HepG2 (cell line): Measurements from ENCODE around the gene ERVH48-1. TPM values are rescaled to one million over a fixed set of nuclear protein-coding genes. Genes with fewer than 3 reads are reported as not detected.

Source experiments
- KDM3A ChIP-seq: IDR thresholded peaks from 2 replicates; pipeline ENCODE4 v1.6.1; 2018; ENCODE audit warnings: low read depth, missing compliant biosample characterization
- MBD4 ChIP-seq: IDR thresholded peaks from 2 replicates; pipeline ENCODE4 v1.6.1; 2012; ENCODE audit warnings: low read length, inconsistent platforms, borderline replicate concordance
- RARG ChIP-seq: sonication (generic); formaldehyde crosslinking; IDR thresholded peaks from 2 replicates; pipeline ENCODE4 v1.4.0; 2020; ENCODE audit warnings: low read depth, mild to moderate bottlenecking, missing genetic modification reagents
- SATB2 ChIP-seq: sonication (generic); formaldehyde crosslinking; IDR thresholded peaks from 2 replicates; pipeline ENCODE4 v1.5.0; 2020; ENCODE audit warnings: missing genetic modification reagents
- TAF1 ChIP-seq: sonication (generic); formaldehyde crosslinking; IDR thresholded peaks from 2 replicates; pipeline ENCODE4 v1.4.0; 2020; ENCODE audit warnings: missing genetic modification reagents
- ZNF264 ChIP-seq: sonication (generic); formaldehyde crosslinking; IDR thresholded peaks from 2 replicates; pipeline ENCODE4 v1.4.0; 2020; ENCODE audit warnings: missing genetic modification reagents
- ZNF296 ChIP-seq: sonication (generic); formaldehyde crosslinking; conservative IDR thresholded peaks from 2 replicates; pipeline ENCODE4 v1.5.0; 2020; ENCODE audit warnings: mild to moderate bottlenecking, missing genetic modification reagents
- ZNF496 ChIP-seq: sonication (generic); formaldehyde crosslinking; IDR thresholded peaks from 2 replicates; pipeline ENCODE4 v1.8.1; 2023; ENCODE audit warnings: mild to moderate bottlenecking, moderate library complexity, missing genetic modification reagents; ENCODE audit not compliant: insufficient replicate concordance
- ZNF577 ChIP-seq: sonication (generic); formaldehyde crosslinking; IDR thresholded peaks from 2 replicates; pipeline ENCODE4 v1.4.0; 2020; ENCODE audit warnings: mild to moderate bottlenecking, low read depth, missing genetic modification reagents, borderline replicate concordance
- ZNF652 ChIP-seq: IDR thresholded peaks from 2 replicates; pipeline ENCODE4 v1.6.1; 2016; ENCODE audit warnings: low read depth, borderline replicate concordance
- ZNF766 ChIP-seq: sonication (generic); formaldehyde crosslinking; IDR thresholded peaks from 2 replicates; pipeline ENCODE4 v1.5.0; 2020; ENCODE audit warnings: missing genetic modification reagents, borderline replicate concordance
- polyA plus RNA-seq, 8 experiments: library from polyadenylated mRNA; depleted of rRNA in 3 of 8; stranded (reverse) in 7 of 8; unstranded in 1 of 8; fragments of >200 nt; fragmentation: Illumina TruSeq in 4 of 8; extraction: Trizol in 4 of 8; gene quantifications; 2 replicates each; pipeline versions ENCODE4 v1.2.1 to v1.2.3, GENCODE V29; 2011 to 2016; ENCODE audit warnings: low read depth in 4 of 8, missing spikeins in 1 of 8, mixed read lengths in 1 of 8; ENCODE audit not compliant: insufficient read depth in 1 of 8
- total RNA-seq, 5 experiments: library from RNA; depleted of rRNA; stranded (reverse); fragments of >200 nt; fragmentation: Illumina TruSeq; extraction: Trizol; gene quantifications; 2 replicates each; pipeline ENCODE4 v1.2.3, GENCODE V29; 2016; ENCODE audit warnings: low read depth in 1 of 5
- TF ChIP-seq, protein P1 (sequence below): sonication (generic); formaldehyde crosslinking; IDR thresholded peaks from 2 replicates; pipeline ENCODE4 v1.4.0; 2020; ENCODE audit warnings: missing genetic modification reagents, borderline replicate concordance
- TF ChIP-seq, protein P2 (sequence below): sonication (generic); formaldehyde crosslinking; IDR thresholded peaks from 2 replicates; pipeline ENCODE4 v1.4.0; 2020; ENCODE audit warnings: missing genetic modification reagents, borderline replicate concordance
- TF ChIP-seq, protein P3 (sequence below): sonication (generic); formaldehyde crosslinking; IDR thresholded peaks from 2 replicates; pipeline ENCODE4 v1.4.0; 2020; ENCODE audit warnings: missing genetic modification reagents
- TF ChIP-seq, protein P4 (sequence below): sonication (generic); IDR thresholded peaks from 2 replicates; pipeline ENCODE4 v1.6.1; 2016; ENCODE audit warnings: low read depth, borderline replicate concordance

Gene ERVH48-1
- total and polyA plus RNA-seq, 2 of the 13 experiments (the other 11 are each of a cell fraction or from before 2014, with no cell fraction given), result 1.8 TPM; not detected in 1

DNA sequence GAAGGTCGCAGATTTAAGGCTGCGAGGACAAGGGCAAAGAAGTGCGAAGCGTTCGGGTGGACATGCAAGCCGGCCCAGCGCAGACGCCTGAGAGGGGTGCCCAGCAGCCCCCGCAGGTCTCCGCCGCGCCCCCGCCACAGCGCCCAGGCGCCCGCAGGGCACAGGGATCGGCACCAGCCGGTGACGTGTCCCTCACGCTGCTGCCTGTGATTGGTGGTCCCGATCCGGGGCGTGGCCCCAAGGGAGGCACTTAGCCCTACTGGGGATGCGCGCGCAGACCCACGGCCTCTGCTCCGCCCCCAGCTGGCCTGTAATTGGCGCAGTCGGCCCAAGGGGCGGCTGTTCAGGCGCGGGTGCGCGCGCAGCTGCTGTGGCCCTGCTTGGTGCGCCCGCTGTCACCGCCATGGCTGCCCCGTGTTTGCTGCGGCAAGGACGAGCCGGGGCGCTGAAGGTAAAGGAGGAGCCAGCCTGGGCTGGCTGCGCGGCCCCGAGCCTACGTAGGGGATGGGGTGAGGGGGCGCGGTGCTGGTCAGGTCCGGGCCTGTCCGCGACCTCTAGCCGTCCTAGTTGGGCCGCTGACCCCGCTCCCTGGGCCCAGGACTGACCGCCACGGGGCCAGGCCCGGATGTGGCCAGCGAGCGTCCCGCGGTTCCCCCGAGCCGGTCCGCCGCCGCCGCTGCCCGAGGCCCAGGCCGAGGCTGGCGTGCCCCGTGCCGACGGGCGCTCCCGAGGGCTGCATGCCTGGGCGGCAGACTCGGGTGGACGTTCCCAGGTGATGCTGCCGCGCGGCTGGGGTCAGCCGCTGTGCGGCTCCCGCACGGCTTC is 32.3 kb downstream of the ERVH48-1 start, which contains the start of gene NDUFV3 (continued):
- TF ChIP-seq ZNF496 (CRISPR knock-in tag), result no peak
- TF ChIP-seq SATB2 (CRISPR knock-in tag), result no peak
- TF ChIP-seq KDM3A (CRISPR knock-in tag), result 0 out of 2 replicates have a peak, but pooled peaks have one; percentile 74
- TF ChIP-seq TAF1 (CRISPR knock-in tag), result peak; percentile 98
- TF ChIP-seq, protein P1, sequence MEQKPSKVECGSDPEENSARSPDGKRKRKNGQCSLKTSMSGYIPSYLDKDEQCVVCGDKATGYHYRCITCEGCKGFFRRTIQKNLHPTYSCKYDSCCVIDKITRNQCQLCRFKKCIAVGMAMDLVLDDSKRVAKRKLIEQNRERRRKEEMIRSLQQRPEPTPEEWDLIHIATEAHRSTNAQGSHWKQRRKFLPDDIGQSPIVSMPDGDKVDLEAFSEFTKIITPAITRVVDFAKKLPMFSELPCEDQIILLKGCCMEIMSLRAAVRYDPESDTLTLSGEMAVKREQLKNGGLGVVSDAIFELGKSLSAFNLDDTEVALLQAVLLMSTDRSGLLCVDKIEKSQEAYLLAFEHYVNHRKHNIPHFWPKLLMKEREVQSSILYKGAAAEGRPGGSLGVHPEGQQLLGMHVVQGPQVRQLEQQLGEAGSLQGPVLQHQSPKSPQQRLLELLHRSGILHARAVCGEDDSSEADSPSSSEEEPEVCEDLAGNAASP (CRISPR knock-in tag), result peak; percentile 35; the same call in 1 of the 2 replicates
- TF ChIP-seq, protein P2, sequence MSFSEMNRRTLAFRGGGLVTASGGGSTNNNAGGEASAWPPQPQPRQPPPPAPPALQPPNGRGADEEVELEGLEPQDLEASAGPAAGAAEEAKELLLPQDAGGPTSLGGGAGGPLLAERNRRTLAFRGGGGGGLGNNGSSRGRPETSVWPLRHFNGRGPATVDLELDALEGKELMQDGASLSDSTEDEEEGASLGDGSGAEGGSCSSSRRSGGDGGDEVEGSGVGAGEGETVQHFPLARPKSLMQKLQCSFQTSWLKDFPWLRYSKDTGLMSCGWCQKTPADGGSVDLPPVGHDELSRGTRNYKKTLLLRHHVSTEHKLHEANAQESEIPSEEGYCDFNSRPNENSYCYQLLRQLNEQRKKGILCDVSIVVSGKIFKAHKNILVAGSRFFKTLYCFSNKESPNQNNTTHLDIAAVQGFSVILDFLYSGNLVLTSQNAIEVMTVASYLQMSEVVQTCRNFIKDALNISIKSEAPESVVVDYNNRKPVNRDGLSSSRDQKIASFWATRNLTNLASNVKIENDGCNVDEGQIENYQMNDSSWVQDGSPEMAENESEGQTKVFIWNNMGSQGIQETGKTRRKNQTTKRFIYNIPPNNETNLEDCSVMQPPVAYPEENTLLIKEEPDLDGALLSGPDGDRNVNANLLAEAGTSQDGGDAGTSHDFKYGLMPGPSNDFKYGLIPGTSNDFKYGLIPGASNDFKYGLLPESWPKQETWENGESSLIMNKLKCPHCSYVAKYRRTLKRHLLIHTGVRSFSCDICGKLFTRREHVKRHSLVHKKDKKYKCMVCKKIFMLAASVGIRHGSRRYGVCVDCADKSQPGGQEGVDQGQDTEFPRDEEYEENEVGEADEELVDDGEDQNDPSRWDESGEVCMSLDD, result 0 out of 2 replicates have a peak, but pooled peaks have one; percentile 55
- TF ChIP-seq ZNF296, result 0 out of 2 replicates have a peak, but pooled peaks have one; percentile 20
- TF ChIP-seq, protein P3, sequence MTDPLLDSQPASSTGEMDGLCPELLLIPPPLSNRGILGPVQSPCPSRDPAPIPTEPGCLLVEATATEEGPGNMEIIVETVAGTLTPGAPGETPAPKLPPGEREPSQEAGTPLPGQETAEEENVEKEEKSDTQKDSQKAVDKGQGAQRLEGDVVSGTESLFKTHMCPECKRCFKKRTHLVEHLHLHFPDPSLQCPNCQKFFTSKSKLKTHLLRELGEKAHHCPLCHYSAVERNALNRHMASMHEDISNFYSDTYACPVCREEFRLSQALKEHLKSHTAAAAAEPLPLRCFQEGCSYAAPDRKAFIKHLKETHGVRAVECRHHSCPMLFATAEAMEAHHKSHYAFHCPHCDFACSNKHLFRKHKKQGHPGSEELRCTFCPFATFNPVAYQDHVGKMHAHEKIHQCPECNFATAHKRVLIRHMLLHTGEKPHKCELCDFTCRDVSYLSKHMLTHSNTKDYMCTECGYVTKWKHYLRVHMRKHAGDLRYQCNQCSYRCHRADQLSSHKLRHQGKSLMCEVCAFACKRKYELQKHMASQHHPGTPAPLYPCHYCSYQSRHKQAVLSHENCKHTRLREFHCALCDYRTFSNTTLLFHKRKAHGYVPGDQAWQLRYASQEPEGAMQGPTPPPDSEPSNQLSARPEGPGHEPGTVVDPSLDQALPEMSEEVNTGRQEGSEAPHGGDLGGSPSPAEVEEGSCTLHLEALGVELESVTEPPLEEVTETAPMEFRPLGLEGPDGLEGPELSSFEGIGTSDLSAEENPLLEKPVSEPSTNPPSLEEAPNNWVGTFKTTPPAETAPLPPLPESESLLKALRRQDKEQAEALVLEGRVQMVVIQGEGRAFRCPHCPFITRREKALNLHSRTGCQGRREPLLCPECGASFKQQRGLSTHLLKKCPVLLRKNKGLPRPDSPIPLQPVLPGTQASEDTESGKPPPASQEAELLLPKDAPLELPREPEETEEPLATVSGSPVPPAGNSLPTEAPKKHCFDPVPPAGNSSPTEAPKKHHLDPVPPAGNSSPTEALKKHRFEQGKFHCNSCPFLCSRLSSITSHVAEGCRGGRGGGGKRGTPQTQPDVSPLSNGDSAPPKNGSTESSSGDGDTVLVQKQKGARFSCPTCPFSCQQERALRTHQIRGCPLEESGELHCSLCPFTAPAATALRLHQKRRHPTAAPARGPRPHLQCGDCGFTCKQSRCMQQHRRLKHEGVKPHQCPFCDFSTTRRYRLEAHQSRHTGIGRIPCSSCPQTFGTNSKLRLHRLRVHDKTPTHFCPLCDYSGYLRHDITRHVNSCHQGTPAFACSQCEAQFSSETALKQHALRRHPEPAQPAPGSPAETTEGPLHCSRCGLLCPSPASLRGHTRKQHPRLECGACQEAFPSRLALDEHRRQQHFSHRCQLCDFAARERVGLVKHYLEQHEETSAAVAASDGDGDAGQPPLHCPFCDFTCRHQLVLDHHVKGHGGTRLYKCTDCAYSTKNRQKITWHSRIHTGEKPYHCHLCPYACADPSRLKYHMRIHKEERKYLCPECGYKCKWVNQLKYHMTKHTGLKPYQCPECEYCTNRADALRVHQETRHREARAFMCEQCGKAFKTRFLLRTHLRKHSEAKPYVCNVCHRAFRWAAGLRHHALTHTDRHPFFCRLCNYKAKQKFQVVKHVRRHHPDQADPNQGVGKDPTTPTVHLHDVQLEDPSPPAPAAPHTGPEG (CRISPR knock-in tag), result peak; percentile 80
- TF ChIP-seq ZNF577, result no peak
- no peak for TF ChIP-seq MBD4
- no peak; the same call in 1 of the 2 replicates for TF ChIP-seq ZNF766
- TF ChIP-seq RARG (CRISPR knock-in tag), result no peak
- no peak for TF ChIP-seq ZNF264 (CRISPR knock-in tag)
- TF ChIP-seq ZNF652 (CRISPR knock-in tag), result no peak
- TF ChIP-seq, protein P4, sequence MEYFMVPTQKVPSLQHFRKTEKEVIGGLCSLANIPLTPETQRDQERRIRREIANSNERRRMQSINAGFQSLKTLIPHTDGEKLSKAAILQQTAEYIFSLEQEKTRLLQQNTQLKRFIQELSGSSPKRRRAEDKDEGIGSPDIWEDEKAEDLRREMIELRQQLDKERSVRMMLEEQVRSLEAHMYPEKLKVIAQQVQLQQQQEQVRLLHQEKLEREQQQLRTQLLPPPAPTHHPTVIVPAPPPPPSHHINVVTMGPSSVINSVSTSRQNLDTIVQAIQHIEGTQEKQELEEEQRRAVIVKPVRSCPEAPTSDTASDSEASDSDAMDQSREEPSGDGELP, result peak; percentile 50; the same call in 1 of the 2 replicates
